Measurements from ENCODE around the gene TPPP. TPM values are rescaled to one million over a fixed set of nuclear protein-coding genes. Genes with fewer than 3 reads are reported as not detected.
"Not testable (repeated sequence)": the region's sequence is repeated elsewhere in the genome, so short reads cannot be mapped to it uniquely, and the experiment has no call there.

TPPP gene
- 21.6 TPM for total RNA-seq
- long read RNA-seq, full-length matches to known transcripts, result 19 of 83 reads
- long read RNA-seq, partial matches to known transcripts, result 1 of 83 reads
- long read RNA-seq, other reads (novel, unspliced or antisense), result 63 of 83 reads

DNA sequence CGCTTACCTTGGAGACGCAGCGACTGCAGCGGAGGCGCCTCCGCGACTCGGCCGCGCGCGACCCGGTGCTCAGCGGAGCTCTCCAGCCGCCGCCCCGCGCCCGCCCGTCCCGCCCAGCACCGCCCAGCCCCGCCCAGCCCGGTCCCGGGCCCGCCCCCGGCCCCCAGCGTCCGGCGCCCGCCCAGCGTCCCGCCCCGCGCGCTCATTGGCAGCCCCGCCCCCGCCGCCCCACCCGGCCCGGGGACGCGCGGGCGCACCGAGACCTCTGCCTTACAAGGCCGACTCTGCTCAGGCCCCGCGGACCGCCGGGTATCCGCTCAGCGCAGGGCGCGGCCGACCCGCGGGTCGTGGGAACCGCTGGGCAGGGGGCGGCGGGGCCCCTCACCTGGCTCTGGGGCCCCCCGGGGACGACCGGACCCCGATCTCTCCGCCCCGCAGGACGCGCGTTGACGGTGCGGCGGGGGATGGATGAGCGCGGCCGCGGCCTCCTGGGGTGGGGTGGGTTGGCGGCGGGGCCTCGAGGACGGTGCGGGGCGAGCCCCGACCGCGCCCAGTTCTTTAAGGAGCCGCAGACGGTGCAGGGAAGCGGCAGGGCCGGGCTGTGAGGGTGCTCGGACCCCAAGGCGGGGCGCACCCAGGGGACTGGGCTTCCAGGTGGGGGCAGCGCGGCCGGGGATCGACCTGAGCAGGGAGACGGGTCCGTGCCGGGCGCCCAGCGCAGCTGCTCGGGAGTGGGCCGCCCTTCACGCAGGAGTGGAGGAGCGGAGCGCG is at the start of gene TPPP:
TPPP (minus strand) TSS at position 82 of the 771 bp plus-strand sequence. CDS start 15,292 bp downstream, outside the sequence.
- H3K27me3 ChIP-seq (ENCODE audit: low read depth); H3K9me3 ChIP-seq (replicated peaks); intact Hi-C loops (cut with micrococcal nuclease); H3K4me1 ChIP-seq; H3K36me3 ChIP-seq: not testable (repeated sequence)
- Histone ChIP-seq H3K4me3 (peak within 1 kb of the TSS; percentile 75), H3K27ac (replicated peaks) (peak within 1 kb of the TSS; percentile 87)
- peak; percentile 91 for DNase-seq

DNA sequence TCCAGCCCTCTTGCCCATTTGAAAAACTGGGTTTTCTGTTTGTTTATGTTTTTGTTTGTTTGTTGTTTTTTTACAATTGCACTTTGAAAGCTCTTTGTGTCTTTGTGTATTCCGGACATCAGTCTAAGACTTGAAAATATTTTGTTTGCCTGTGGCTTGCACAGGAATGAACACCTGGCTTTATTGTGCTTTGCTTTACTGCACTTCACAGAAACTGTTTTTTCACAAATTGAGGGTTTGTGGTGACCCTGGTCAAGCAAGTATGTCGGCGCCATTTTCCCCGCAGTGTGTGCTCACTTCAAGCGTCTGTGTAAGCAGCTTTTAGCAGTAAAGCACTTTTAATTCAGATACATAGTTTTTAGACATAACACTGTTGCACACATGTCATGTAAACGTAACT is 49.1 kb upstream of the TPPP start:
- H3K9me3 ChIP-seq (replicated peaks); H3K27ac ChIP-seq (replicated peaks); DNase-seq; H3K4me3 ChIP-seq; H3K4me1 ChIP-seq; intact Hi-C loops (cut with micrococcal nuclease); H3K27me3 ChIP-seq (ENCODE audit: low read depth): not testable (repeated sequence)
- H3K36me3 ChIP-seq, result peaks cover 12% of the 10 kb centered on the region

DNA sequence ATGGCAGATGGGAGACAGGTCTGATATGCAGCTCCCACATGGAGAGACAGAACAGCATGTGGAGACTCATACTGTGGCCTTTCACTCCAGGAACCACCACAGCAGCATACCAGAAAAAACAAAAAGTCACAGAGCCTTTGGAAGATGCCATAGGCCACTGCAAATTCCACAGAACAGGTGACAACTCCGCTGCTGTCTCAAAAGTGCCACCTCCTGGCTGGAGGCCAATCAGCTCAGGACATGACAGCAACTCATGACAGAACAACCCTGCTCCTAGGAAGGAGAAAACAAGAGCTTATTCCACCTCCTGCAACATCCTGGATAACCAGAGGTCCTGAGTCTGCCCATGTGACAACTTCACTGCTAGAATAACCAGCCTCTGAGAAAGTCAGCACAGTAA is 41.0 kb upstream of the TPPP start:
- intact Hi-C loops (cut with micrococcal nuclease); H3K9me3 ChIP-seq (replicated peaks); DNase-seq; H3K4me3 ChIP-seq; H3K27me3 ChIP-seq (ENCODE audit: low read depth); H3K27ac ChIP-seq (replicated peaks); H3K4me1 ChIP-seq: not testable (repeated sequence)
- H3K36me3 ChIP-seq, result peaks cover 15% of the 10 kb centered on the region

DNA sequence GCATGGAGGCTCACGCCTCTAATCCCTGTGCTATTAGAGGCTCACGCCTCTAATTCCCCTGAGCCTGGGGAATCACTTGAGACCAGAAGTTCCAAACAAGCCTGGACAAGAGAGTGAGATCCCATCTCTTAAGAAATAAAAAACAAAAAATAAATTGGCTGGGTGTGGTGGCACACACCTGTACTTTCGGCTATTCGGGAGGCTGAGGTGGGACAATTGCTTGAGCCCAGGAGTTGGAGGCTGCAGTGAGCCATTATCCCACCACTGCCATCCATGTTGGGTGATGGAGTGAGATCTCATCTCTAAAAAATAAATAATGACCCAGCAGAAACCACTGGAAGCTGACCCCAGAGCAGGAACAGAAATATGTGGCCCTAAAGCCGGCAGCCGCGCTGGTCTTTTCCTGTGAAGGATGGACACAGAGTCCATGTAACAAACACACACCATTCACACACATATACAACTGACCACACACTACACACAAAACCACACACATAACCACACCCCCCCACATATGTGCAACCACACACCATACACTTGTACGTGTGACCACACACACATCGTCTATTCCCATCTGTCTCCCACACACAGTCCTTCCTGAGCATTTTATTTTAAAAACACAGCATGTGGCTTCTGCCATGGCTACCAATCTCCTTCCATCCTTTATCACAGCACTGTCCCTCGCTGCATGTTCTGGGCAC is 39.8 kb upstream of the TPPP start:
- H3K9me3 ChIP-seq (replicated peaks); H3K4me1 ChIP-seq; H3K27me3 ChIP-seq (ENCODE audit: low read depth); H3K27ac ChIP-seq (replicated peaks); H3K4me3 ChIP-seq; DNase-seq; intact Hi-C loops (cut with micrococcal nuclease): not testable (repeated sequence)
- peaks cover 15% of the 10 kb centered on the region for H3K36me3 ChIP-seq

DNA sequence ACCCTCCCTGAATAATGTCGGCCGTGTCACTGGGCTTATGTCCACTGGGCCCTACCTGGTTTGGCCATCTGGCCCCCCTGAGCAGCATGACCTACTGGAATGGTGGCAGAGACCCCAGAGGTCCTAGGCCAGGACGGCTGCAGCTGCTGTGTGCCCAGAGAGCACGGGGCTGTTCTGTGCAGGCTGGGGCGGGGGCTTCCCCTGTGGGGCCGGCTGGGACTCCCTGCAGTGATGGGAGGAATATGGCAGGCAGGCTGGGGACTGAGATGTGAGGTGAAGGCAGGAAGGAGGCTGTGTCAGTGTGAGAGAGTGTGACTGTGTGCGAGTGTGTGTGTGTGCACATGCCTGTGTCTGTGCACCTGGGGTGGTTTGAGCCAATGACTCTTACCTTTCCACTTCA is 36.1 kb upstream of the TPPP start:
- H3K9me3 ChIP-seq (replicated peaks); H3K4me1 ChIP-seq; H3K27me3 ChIP-seq (ENCODE audit: low read depth); H3K27ac ChIP-seq (replicated peaks); intact Hi-C loops (cut with micrococcal nuclease); H3K4me3 ChIP-seq; DNase-seq: not testable (repeated sequence)
- H3K36me3 ChIP-seq, result peaks cover 15% of the 10 kb centered on the region

DNA sequence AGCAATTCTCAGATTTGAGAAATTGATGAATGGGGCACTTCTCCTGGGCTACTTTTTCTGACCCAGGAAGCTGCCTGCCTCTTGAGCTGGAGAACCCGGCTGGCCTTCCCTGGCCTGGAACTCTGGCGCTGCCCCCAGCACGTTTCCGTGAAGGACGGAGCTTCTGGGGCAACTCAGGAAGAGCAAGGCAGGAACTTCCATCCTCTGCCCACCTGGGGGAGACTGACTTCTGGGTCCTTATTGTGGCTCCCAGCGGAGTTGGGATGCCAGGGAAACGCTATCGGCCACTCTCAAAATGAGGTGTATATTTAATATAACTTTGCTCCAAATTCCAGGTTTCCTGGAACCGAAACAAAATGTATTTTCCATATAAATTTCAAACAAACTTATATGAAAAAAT is 33.9 kb upstream of the TPPP start:
- intact Hi-C loops (cut with micrococcal nuclease), result not testable (repeated sequence)

DNA sequence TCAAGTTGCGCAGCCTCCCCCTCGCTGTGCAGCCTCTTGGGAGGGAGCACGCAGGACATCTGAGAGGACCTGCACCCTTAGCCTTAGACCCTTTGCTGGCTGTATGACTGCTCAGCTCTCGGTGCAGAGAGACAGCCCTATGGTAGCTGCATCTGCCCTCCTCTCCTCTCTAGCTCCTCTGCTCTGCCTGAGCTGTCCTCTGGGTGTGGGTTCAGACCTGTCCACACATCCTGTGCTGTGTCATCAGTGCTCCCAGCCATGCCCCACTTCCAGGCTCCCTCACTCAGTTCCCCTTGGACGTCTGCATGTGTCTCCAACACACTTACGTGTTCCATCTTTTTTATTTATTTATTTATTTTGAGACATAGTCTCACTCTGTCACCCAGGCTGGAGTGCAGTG is 30.7 kb upstream of the TPPP start:
- H3K36me3 ChIP-seq; DNase-seq; intact Hi-C loops (cut with micrococcal nuclease); H3K4me1 ChIP-seq; H3K27ac ChIP-seq (replicated peaks); H3K4me3 ChIP-seq; H3K27me3 ChIP-seq (ENCODE audit: low read depth): not testable (repeated sequence)
- H3K9me3 ChIP-seq (replicated peaks), result peaks cover 21% of the 10 kb centered on the region

More for the DNA sequence above, 33.9 kb upstream of the TPPP start:
- H3K4me1 ChIP-seq; H3K36me3 ChIP-seq; H3K4me3 ChIP-seq; DNase-seq; H3K9me3 ChIP-seq (replicated peaks); H3K27me3 ChIP-seq (ENCODE audit: low read depth); H3K27ac ChIP-seq (replicated peaks): not testable (repeated sequence)

DNA sequence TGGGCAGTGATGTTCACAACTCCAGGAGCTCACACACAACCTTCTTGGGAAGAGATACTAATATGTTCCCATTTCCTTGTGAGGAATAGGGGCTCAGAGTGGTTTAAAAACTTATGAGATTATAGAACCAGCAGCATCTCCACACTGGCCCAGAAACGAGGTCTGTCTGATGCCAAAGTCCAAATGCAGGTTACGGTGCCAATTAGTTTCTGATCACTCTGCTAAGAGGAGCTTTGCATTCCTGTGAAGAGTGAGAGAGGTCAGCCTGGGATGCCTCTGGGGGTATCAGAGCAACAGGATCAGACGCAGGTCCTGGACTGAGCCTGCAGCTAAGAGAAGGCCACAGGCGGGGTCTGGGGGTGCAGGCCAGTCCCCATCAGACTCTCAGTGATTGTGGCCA is 30.2 kb upstream of the TPPP start:
- Histone ChIP-seq H3K9me3 (replicated peaks) (peaks cover 23% of the 10 kb centered on the region), H3K36me3 (peaks cover 11% of the 10 kb centered on the region)
- intact Hi-C loops (cut with micrococcal nuclease); H3K27me3 ChIP-seq (ENCODE audit: low read depth); DNase-seq; H3K4me1 ChIP-seq; H3K4me3 ChIP-seq; H3K27ac ChIP-seq (replicated peaks): not testable (repeated sequence)

DNA sequence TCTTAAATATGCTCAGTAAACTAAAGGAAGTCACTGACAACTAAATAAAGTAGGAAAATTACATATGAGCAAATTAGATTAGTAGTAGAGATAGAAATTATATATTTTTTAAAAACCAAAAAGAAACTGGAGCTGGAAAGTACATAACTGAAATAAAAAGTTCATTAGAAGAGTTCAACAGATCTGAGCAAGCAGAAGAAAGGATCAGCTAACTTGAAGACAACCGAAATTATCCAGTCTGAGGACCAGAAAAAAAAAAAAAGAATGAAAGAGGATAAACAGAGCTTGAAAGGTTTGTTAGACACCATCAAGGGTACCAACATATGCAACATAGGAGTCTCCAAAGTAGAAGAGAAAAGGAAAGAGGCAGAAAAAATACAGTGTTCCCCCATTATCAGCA is 26.2 kb upstream of the TPPP start:
- H3K27ac ChIP-seq (replicated peaks); DNase-seq; H3K27me3 ChIP-seq (ENCODE audit: low read depth); H3K4me1 ChIP-seq; intact Hi-C loops (cut with micrococcal nuclease); H3K4me3 ChIP-seq: not testable (repeated sequence)
- H3K36me3 ChIP-seq, result peaks cover 20% of the 10 kb centered on the region
- H3K9me3 ChIP-seq (replicated peaks), result peaks cover 23% of the 10 kb centered on the region

DNA sequence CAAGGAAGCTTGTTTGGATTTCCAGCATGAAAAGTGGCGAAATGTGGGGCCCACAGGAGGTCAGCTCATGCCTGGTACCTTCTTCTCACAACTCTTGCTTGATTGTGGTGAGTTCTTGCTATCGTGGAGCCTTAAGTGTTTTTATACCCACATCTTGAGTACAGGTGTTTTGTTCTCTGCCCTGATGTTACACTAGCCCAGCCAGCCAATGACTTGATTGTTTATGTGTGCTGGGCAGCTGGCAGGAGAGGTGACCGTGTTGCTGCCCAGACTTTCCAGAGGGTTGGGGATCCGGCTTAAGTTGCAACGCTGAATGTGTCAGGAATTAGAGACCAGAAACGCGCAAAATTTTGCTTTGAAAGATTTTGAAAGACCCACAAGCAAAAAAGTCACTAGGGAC is 24.0 kb upstream of the TPPP start:
- DNase-seq, result no peak
- Histone ChIP-seq H3K36me3 (peaks cover 20% of the 10 kb centered on the region), H3K4me1 (no peaks in the 10 kb centered on the region), H3K27me3 (ENCODE audit: low read depth) (no peaks in the 10 kb centered on the region), H3K4me3 (no peak overlapping the region), H3K27ac (replicated peaks) (no peak overlapping the region), H3K9me3 (replicated peaks) (peaks cover 23% of the 10 kb centered on the region)
- TF ChIP-seq, protein P1, sequence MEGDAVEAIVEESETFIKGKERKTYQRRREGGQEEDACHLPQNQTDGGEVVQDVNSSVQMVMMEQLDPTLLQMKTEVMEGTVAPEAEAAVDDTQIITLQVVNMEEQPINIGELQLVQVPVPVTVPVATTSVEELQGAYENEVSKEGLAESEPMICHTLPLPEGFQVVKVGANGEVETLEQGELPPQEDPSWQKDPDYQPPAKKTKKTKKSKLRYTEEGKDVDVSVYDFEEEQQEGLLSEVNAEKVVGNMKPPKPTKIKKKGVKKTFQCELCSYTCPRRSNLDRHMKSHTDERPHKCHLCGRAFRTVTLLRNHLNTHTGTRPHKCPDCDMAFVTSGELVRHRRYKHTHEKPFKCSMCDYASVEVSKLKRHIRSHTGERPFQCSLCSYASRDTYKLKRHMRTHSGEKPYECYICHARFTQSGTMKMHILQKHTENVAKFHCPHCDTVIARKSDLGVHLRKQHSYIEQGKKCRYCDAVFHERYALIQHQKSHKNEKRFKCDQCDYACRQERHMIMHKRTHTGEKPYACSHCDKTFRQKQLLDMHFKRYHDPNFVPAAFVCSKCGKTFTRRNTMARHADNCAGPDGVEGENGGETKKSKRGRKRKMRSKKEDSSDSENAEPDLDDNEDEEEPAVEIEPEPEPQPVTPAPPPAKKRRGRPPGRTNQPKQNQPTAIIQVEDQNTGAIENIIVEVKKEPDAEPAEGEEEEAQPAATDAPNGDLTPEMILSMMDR (IDR thresholded peaks at IDR 0.05; ENCODE audit: borderline replicate concordance), result no peak
- intact Hi-C loops (cut with micrococcal nuclease), result no loop called here

DNA sequence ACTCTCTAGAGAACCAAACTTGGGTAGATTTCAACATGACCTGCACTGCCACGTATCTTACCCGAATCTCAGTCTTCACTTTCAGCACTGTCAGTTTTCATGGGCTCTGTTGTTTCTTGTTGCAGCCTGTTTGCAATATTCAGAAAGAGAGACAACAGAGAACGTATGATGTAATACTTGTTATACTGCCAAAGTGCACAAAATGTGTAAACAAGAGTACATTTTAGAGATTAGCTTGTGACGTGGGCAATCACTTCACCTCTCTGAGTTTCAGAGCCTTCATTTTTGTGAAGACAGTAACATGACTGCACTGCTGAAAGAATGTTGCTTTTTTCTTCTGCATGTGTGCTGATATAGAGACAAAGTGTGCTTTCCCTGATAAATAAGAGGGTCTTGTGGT is 23.6 kb upstream of the TPPP start:
- H3K4me1 ChIP-seq; intact Hi-C loops (cut with micrococcal nuclease); DNase-seq; H3K27ac ChIP-seq (replicated peaks); H3K4me3 ChIP-seq; H3K27me3 ChIP-seq (ENCODE audit: low read depth): not testable (repeated sequence)
- Histone ChIP-seq H3K36me3 (peaks cover 20% of the 10 kb centered on the region), H3K9me3 (replicated peaks) (peaks cover 23% of the 10 kb centered on the region)

DNA sequence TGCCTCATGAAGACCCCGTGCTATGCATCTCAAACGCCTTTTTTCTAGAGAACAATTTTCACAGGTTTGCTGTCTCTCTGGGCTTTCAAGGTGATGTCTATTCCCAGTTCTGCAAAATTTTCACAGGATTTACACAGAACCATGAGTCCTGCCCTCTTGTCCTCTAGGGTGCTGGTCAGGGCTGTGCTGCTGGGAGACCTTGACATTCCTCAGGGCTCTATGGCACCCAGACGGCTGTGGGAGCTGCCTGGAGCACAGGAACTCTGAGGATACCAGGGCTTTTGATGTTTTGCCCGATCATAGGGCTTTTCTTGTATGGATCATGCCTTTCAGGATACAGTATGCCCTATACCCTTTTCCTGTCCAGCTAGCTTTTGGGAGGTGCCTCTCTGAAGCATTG is 22.5 kb upstream of the TPPP start:
- Histone ChIP-seq H3K36me3 (peaks cover 20% of the 10 kb centered on the region), H3K9me3 (replicated peaks) (peaks cover 20% of the 10 kb centered on the region)
- H3K27me3 ChIP-seq (ENCODE audit: low read depth); H3K27ac ChIP-seq (replicated peaks); DNase-seq; H3K4me1 ChIP-seq; H3K4me3 ChIP-seq; intact Hi-C loops (cut with micrococcal nuclease): not testable (repeated sequence)

Data from left ventricle myocardium inferior (tissue), 1 donor.